Fibroblast of skin of abdomen (primary cell): Measurements from ENCODE around the gene SMG5.

Experiments
- DNase-seq: peaks from one replicate; pipeline ENCODE4 v3.0.0-alpha.2; 2013

SMG5 gene

DNA sequence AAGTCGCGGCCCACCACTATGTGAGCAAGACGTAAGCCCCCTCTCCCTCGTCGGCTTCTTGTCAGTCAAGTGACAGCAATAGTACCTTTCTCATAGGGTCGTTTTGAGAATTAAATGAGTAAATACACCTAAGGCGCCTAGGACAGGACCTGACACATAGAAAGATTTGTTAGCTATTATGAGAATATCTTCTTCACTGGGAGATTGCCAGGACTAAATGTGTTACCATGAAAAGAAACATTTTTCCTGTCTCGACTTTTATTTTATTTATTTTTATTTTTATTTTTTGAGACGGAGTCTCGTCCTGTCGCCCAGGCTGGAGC, 69.0 kb downstream of the SMG5 start:
- DNase-seq = no peak

DNA sequence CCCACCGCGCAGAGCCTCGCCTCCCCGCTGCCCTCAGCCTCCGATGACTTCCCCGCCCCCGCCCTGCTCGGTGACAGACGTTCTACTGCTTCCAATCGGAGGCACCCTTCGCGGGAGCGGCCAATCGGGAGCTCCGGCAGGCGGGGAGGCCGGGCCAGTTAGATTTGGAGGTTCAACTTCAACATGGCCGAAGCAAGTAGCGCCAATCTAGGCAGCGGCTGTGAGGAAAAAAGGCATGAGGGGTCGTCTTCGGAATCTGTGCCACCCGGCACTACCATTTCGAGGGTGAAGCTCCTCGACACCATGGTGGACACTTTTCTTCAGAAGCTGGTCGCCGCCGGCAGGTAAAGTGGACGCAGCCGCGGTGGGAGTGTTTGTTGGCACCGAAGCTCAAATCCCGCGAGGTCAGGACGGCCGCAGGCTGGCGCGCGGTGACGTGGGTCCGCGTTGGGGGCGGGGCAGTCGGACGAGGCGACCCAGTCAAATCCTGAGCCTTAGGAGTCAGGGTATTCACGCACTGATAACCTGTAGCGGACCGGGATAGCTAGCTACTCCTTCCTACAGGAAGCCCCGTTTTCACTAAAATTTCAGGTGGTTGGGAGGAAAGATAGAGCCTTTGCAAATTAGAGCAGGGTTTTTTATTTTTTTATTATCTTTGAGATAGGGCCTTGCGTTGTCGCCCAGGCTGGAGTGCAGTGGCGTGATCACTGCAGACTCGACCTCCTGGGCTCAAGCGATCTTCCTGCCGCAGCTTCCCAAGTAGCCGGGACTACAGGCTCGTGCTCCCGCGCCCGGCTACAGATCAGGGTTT, 69.6 kb downstream of the SMG5 start, which contains the start of gene PMF1:
PMF1 (plus strand) TSS at position 175 of the 811 bp plus-strand sequence; CDS start at position 184, 9 bp downstream.
- DNase-seq = peak; percentile 96

DNA sequence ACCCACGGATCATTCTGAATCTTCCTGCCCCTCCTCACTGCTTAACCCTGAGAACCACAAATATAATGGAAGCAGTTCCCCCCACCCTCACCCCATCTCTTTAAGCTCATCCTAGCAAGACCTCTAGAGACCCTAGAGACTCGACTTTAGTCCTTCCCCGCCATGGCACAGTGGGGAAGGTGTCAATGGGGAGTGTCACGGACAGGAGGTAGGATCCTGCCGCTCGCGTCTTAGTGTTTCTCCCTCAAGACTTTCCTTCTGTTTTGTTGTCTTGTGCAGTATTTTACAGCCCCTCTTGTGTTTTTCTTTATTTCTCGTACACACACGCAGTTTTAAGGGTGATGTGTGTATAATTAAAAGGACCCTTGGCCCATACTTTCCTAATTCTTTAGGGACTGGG, 70.5 kb downstream of the SMG5 start:
- no peak for DNase-seq

DNA sequence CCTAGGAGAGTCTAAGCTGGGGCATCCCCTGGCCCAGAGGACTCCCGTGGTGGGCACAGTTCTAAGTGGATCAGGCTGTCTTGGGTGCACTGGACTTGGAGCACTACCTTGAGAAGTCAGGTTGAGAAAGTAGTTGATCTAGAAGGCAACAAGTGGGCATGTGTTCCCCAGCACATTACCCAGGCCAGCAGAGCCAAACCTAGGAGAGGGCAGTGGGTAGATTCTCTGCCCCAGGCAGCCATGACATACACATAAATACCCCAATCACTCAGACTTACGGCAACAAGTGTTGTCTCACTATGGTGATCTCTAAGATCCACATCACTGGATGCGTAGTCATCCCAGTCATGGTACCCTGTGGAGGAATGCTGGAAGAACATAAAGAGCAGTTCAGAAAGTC, 71.4 kb downstream of the SMG5 start:
- no peak for DNase-seq

GRCh38 chr1:156204686-156205085, 77.9 kb downstream of the SMG5 start:
- DNase-seq = no peak

DNA sequence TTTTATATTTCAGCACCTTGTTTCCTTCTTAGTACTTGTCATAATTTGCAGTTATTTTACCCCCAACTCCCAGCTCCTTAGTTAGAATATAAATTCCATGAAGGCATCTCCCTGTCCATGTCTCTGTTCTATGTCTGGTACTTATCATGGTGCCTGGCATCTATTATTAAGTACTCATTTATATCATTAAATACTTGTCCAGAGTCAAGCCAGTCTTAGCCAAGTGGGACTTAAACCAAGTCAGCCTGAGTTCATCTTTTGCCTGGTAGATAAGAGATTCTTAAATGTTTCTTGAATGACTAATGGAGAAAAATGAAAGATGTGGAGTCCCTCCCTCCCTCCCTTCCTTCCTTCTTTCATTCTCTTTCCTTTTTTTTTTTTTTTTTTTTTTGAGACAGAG, 79.3 kb downstream of the SMG5 start:
- DNase-seq = peak; percentile 37

- DNase-seq = no peak
These were observed 82.6 kb downstream of the SMG5 start for GRCh38 chr1:156200044-156200443.
